Naive thymus-derived CD4-positive, alpha-beta T cell (primary cell): ENCODE measurements around the gene NCAM2. TPM values are rescaled to one million over a fixed set of nuclear protein-coding genes. Genes with fewer than 3 reads are reported as not detected.

ENCODE experiments used
- ATAC-seq: fragments of 150-1000 bp; cut with Tn5 transposase; 2 replicates; pipeline ENCODE4 v1.10.0; 2021; ENCODE audit warnings: mild to moderate bottlenecking, moderate library complexity
- CTCF ChIA-PET: fragments of 350-600 bp; sonication (Branson Sonifier 250); formaldehyde crosslinking; loops from one replicate; lab custom pipeline; 2021; ENCODE audit warnings: antibody characterized with exemption; lab: Charles Lee
- POLR2A ChIA-PET: fragments of 350-600 bp; sonication (Branson Sonifier 250); formaldehyde crosslinking; loops from one replicate; lab custom pipeline; 2021; ENCODE audit warnings: antibody characterized with exemption, inconsistent platforms; lab: Charles Lee
- DNase-seq, 9 donors: peaks; one replicate each; pipeline versions ENCODE4 v3.0.0 to v3.0.0-alpha.2; 2020 to 2022; ENCODE audit warnings: mixed read lengths in 1 of 9
- H3K27ac ChIP-seq: one replicate; pipeline ENCODE4 v1.7.0; 2013; ENCODE audit warnings: mild to moderate bottlenecking, low read depth, low read length, moderate library complexity
- H3K27me3 ChIP-seq, 2 donors: one replicate each; pipeline ENCODE4 v1.7.0; 2013; ENCODE audit warnings: low read length in 2 of 2, mild to moderate bottlenecking in 2 of 2, moderate library complexity in 2 of 2; ENCODE audit not compliant: control insufficient read depth in 2 of 2, insufficient read depth in 2 of 2
- H3K36me3 ChIP-seq, 3 experiments: 1 replicate in 2 of 3; 2 replicates in 1 of 3; pipeline ENCODE4 v1.7.0; 2013; ENCODE audit warnings: low read length in 3 of 3, mild to moderate bottlenecking in 3 of 3, moderate library complexity in 1 of 3; ENCODE audit not compliant: insufficient read depth in 3 of 3, control insufficient read depth in 2 of 3
- H3K4me1 ChIP-seq, 2 donors: one replicate each; pipeline ENCODE4 v1.7.0; 2013; ENCODE audit warnings: low read length in 2 of 2, mild to moderate bottlenecking in 2 of 2, moderate library complexity in 1 of 2; ENCODE audit not compliant: control insufficient read depth in 2 of 2, insufficient read depth in 2 of 2
- H3K4me3 ChIP-seq: 2 replicates; pipeline ENCODE4 v1.7.0; 2013; ENCODE audit warnings: mild to moderate bottlenecking, low read length
- H3K9me3 ChIP-seq, 3 experiments: 1 replicate in 2 of 3; 2 replicates in 1 of 3; pipeline ENCODE4 v1.7.0; 2013; ENCODE audit warnings: low read length in 3 of 3; ENCODE audit not compliant: control insufficient read depth in 2 of 3
- H3K27ac Mint-ChIP-seq, 9 donors: one replicate each; pipeline ENCODE4 v1.8.0; 2020 to 2022; ENCODE audit warnings: mixed read lengths in 9 of 9, mild to moderate bottlenecking in 8 of 9, moderate library complexity in 5 of 9, inconsistent platforms in 2 of 9
- H3K27me3 Mint-ChIP-seq, 5 donors: one replicate each; pipeline ENCODE4 v1.8.0; 2021 to 2022; ENCODE audit warnings: mixed read lengths in 5 of 5, mild to moderate bottlenecking in 1 of 5
- H3K36me3 Mint-ChIP-seq, 5 donors: one replicate each; pipeline ENCODE4 v1.8.0; 2020 to 2022; ENCODE audit warnings: mixed read lengths in 5 of 5, mild to moderate bottlenecking in 3 of 5, inconsistent platforms in 1 of 5
- H3K4me1 Mint-ChIP-seq, 7 donors: one replicate each; pipeline ENCODE4 v1.8.0; 2020 to 2022; ENCODE audit warnings: mixed read lengths in 7 of 7, mild to moderate bottlenecking in 3 of 7, inconsistent platforms in 1 of 7
- H3K4me3 Mint-ChIP-seq, 10 donors: one replicate each; pipeline ENCODE4 v1.8.0; 2020 to 2022; ENCODE audit warnings: mild to moderate bottlenecking in 10 of 10, mixed read lengths in 10 of 10, moderate library complexity in 6 of 10, inconsistent platforms in 2 of 10
- H3K9me3 Mint-ChIP-seq, 11 donors: one replicate each; pipeline ENCODE4 v1.8.0; 2020 to 2022; ENCODE audit warnings: mixed read lengths in 11 of 11, mild to moderate bottlenecking in 4 of 11, inconsistent platforms in 1 of 11, moderate library complexity in 1 of 11
- intact Hi-C, 2 donors: fragments of 100-400 bp; cut with micrococcal nuclease; formaldehyde crosslinking; loops; one replicate each; pipeline ENCODE4 v1.15.1; 2023
- polyA plus RNA-seq, 2 donors: library from polyadenylated mRNA; unstranded; fragments of 300-500 nt; fragmentation: Illumina TruSeq; gene quantifications; one replicate each; pipeline ENCODE4 v1.2.3, GENCODE V29; 2021
- total RNA-seq, 6 experiments: library from RNA in 5 of 6; stranded (reverse) in 5 of 6; gene quantifications; 1 replicate in 5 of 6; 2 replicates in 1 of 6; pipeline ENCODE4 v1.2.3 and lab custom pipeline; 2021 to 2026

The NCAM2 gene
- total and polyA plus RNA-seq, 7 experiments from 2014 or later, result 0.07 TPM; not detected in 6

DNA sequence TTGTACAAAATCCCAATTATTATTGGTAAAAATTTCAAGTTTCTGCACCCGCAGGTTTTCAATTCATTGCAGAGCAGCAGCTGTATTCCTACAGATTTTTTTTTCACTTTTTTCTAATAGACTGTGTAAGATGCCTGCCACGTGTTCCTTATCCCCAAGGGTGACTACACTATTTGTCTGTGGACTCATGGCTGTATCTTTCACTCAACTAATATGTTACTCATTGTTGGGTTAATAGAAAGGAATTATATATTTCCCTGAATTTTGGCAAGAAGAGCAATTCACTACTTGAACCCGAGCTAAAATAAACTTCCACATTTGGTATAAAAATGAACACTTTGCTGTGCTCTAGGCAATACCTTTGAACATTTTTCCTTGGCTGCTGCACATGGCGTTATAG is 158.7 kb downstream of the NCAM2 start:
- no peak overlapping the region for H3K4me3 Mint-ChIP-seq
- H3K27me3 ChIP-seq, result no peaks in the 10 kb centered on the region
- H3K36me3 ChIP-seq, result no peaks in the 10 kb centered on the region
- no peaks in the 10 kb centered on the region for H3K9me3 Mint-ChIP-seq
- CTCF ChIA-PET, result no interaction called here
- no peak for DNase-seq
- H3K4me1 Mint-ChIP-seq, result no peaks in the 10 kb centered on the region
- no peak for ATAC-seq
- H3K36me3 Mint-ChIP-seq, result no peaks in the 10 kb centered on the region
- intact Hi-C loops, result no loop called here
- no peak overlapping the region for H3K27ac Mint-ChIP-seq
- no peak overlapping the region for H3K27ac ChIP-seq
- H3K27me3 Mint-ChIP-seq, result no peaks in the 10 kb centered on the region
- H3K4me3 ChIP-seq, result no peak overlapping the region
- POLR2A ChIA-PET, result no interaction called here
- H3K4me1 ChIP-seq, result no peaks in the 10 kb centered on the region
- H3K9me3 ChIP-seq, result no peaks in the 10 kb centered on the region

DNA sequence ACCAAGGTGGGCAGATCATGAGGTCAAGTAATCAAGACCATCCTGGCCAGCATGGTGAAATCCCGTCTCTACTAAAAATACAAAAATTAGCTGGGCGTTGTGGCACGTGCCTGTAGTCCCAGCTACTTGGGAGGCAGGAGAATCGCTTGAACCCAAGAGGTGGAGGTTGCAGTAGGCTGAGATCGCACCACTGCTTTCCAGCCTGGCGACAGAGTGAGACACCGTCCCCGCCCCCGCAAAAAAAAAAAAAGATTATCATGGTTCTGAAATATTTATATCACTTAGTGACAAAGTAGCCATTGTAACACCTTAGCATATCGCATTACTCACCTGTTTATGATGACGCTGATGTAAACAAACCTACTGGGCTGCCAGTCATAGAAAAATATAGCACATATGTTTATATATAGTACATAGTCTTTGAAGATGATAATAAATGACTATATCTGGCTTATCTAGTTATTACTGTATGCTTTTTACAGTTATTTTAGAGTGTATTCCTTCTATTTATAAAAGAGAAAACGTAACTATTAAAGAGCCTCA is 160.2 kb downstream of the NCAM2 start:
- H3K27me3 Mint-ChIP-seq, result peaks cover 0 to 2% (median 0%) of the 10 kb centered on the region in 5 donors

GRCh38 chr21:21159253-21159899 is 161.2 kb downstream of the NCAM2 start:
- H3K4me3 Mint-ChIP-seq, result no peak overlapping the region
- CTCF ChIA-PET, result interaction anchor here (0.7 to 0.9 kb wide), 2 partner anchors 1632 to 1633 kb away, joined by 3 to 5 read pairs; no protein-coding TSS in a partner anchor
- no peaks in the 10 kb centered on the region for H3K27me3 ChIP-seq
- H3K4me3 ChIP-seq, result no peak overlapping the region
- peaks cover 0 to 2% (median 0%) of the 10 kb centered on the region in 5 donors for H3K27me3 Mint-ChIP-seq
- ATAC-seq (no peak), DNase-seq (no peak)
- H3K9me3 Mint-ChIP-seq, result no peaks in the 10 kb centered on the region
- POLR2A ChIA-PET, result no interaction called here
- intact Hi-C loops, result no loop called here
- H3K36me3 Mint-ChIP-seq, result no peaks in the 10 kb centered on the region
- no peak overlapping the region for H3K27ac Mint-ChIP-seq
- no peaks in the 10 kb centered on the region for H3K4me1 Mint-ChIP-seq
- no peak overlapping the region for H3K27ac ChIP-seq
- H3K9me3 ChIP-seq, result no peaks in the 10 kb centered on the region
- no peaks in the 10 kb centered on the region for H3K36me3 ChIP-seq
- no peaks in the 10 kb centered on the region for H3K4me1 ChIP-seq

More for the DNA sequence above, 160.2 kb downstream of the NCAM2 start:
- POLR2A ChIA-PET, result no interaction called here
- Mint-ChIP-seq H3K4me1 (no peaks in the 10 kb centered on the region), H3K27ac (no peak overlapping the region), H3K4me3 (no peak overlapping the region), H3K36me3 (no peaks in the 10 kb centered on the region), H3K9me3 (no peaks in the 10 kb centered on the region)
- H3K27ac ChIP-seq, result no peak overlapping the region
- H3K4me3 ChIP-seq, result no peak overlapping the region
- no peak for ATAC-seq
- no peaks in the 10 kb centered on the region for H3K9me3 ChIP-seq
- no peak for DNase-seq
- H3K27me3 ChIP-seq, result no peaks in the 10 kb centered on the region
- H3K36me3 ChIP-seq, result no peaks in the 10 kb centered on the region
- intact Hi-C loops, result no loop called here
- H3K4me1 ChIP-seq, result no peaks in the 10 kb centered on the region
- CTCF ChIA-PET, result interaction anchor here (0.7 to 0.9 kb wide), 2 partner anchors 1633 to 1634 kb away, joined by 3 to 5 read pairs; no protein-coding TSS in a partner anchor

DNA sequence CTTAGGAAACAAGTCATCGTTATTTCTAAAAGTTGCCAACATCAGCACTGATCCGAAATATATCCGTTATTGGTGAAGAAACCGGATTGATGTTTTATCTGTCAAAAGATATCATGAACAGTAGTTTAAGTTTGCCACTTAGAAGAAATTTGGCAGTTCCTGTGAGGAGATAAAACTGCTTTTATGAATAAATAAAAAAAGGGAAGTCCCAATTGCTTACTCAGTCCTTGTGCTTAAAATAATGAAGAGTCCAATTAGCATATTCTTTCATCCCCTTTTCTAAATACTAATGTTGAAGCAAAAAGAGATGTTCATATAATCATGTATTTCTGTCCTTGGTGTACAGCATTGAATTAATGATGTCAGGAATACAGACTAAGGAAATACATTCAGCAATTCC is 164.6 kb downstream of the NCAM2 start:
- Histone ChIP-seq H3K36me3 (no peaks in the 10 kb centered on the region), H3K4me3 (no peak overlapping the region), H3K27me3 (no peaks in the 10 kb centered on the region), H3K4me1 (no peaks in the 10 kb centered on the region), H3K27ac (no peak overlapping the region), H3K9me3 (no peaks in the 10 kb centered on the region)
- DNase-seq (no peak), ATAC-seq (no peak)
- H3K4me3 Mint-ChIP-seq, result no peak overlapping the region
- H3K4me1 Mint-ChIP-seq, result peaks cover 0 to 8% (median 0%) of the 10 kb centered on the region in 7 donors
- CTCF ChIA-PET, result interaction anchor here (0.6 kb wide), 1 partner anchor 1629 kb away, joined by 3 read pairs; no protein-coding TSS in a partner anchor
- no peak overlapping the region for H3K27ac Mint-ChIP-seq
- intact Hi-C loops, result loop anchor here in 1 of 2 donors (10.0 kb wide), 1 partner anchor 522 kb away; no protein-coding TSS in a partner anchor
- peaks cover 0 to 4% (median 0%) of the 10 kb centered on the region in 11 donors for H3K9me3 Mint-ChIP-seq
- POLR2A ChIA-PET, result no interaction called here
- H3K27me3 Mint-ChIP-seq, result peaks cover 0 to 2% (median 0%) of the 10 kb centered on the region in 5 donors
- H3K36me3 Mint-ChIP-seq, result peaks cover 0 to 1% (median 0%) of the 10 kb centered on the region in 5 donors

GRCh38 chr21:21163904-21164303 is 165.7 kb downstream of the NCAM2 start:
- peaks cover 0 to 8% (median 0%) of the 10 kb centered on the region in 7 donors for H3K4me1 Mint-ChIP-seq
- CTCF ChIA-PET, result no interaction called here

DNA sequence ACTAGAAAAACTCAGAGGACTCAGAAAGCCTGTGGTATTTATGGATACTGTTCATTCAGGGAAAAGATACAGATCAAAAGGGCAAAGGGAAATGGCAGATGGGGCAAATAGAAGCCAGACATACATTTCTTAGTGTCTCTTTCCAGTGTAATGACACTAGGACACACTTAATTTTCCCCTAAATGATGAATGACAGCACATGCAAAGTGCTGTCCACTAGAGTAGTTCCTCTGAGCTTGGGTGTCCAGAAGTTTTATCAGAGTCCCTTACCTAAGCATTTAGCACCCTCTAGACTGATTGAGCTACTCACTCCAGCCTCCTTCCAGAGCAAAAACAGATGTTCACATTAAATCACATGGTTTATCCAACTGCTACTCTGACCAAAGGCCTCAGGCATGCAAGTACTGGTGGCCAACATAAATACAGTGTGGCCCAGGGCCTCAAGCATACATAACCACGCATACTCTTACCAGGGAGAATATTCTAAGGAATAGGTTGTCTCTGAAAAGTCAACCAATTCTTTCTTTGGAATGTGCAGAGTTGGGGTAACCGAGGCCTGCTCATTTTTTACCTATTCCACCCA is 166.9 kb downstream of the NCAM2 start:
- ChIA-PET POLR2A (no interaction called here), CTCF (interaction anchor here (1.0 kb wide), 1 partner anchor 1627 kb away, joined by 3 read pairs; no protein-coding TSS in a partner anchor)
- no peaks in the 10 kb centered on the region for H3K4me1 ChIP-seq
- no peaks in the 10 kb centered on the region for H3K9me3 ChIP-seq
- H3K4me3 ChIP-seq, result no peak overlapping the region
- no peaks in the 10 kb centered on the region for H3K36me3 ChIP-seq
- Mint-ChIP-seq H3K9me3 (peaks cover 0 to 4% (median 0%) of the 10 kb centered on the region in 11 donors), H3K27ac (no peak overlapping the region), H3K36me3 (peaks cover 0 to 1% (median 0%) of the 10 kb centered on the region in 5 donors), H3K27me3 (peaks cover 0 to 2% (median 0%) of the 10 kb centered on the region in 5 donors), H3K4me3 (no peak overlapping the region), H3K4me1 (peaks cover 0 to 8% (median 0%) of the 10 kb centered on the region in 7 donors)
- intact Hi-C loops, result loop anchor here in 1 of 2 donors (2.0 to 10.0 kb wide), 2 partner anchors 520 to 1628 kb away; no protein-coding TSS in a partner anchor
- H3K27ac ChIP-seq, result no peak overlapping the region
- ATAC-seq (no peak), DNase-seq (no peak)
- no peaks in the 10 kb centered on the region for H3K27me3 ChIP-seq

More at GRCh38 chr21:21163904-21164303, 165.7 kb downstream of the NCAM2 start:
- Histone ChIP-seq H3K27me3 (no peaks in the 10 kb centered on the region), H3K27ac (no peak overlapping the region), H3K36me3 (no peaks in the 10 kb centered on the region), H3K9me3 (no peaks in the 10 kb centered on the region), H3K4me1 (no peaks in the 10 kb centered on the region), H3K4me3 (no peak overlapping the region)
- peaks cover 0 to 2% (median 0%) of the 10 kb centered on the region in 5 donors for H3K27me3 Mint-ChIP-seq
- peaks cover 0 to 1% (median 0%) of the 10 kb centered on the region in 5 donors for H3K36me3 Mint-ChIP-seq
- no peak overlapping the region for H3K4me3 Mint-ChIP-seq
- no peak overlapping the region for H3K27ac Mint-ChIP-seq
- DNase-seq (peak in 7 of 9 donors; percentile 5 to 51 (median 24)), ATAC-seq (peak; percentile 59)
- intact Hi-C loops, result loop anchor here (1.0 to 10.0 kb wide), 5 partner anchors 210 to 1629 kb away; no protein-coding TSS in a partner anchor
- POLR2A ChIA-PET, result no interaction called here
- peaks cover 0 to 4% (median 0%) of the 10 kb centered on the region in 11 donors for H3K9me3 Mint-ChIP-seq
